HepG2 (cell line): ENCODE measurements around the gene OST4. TPM values are rescaled to one million over a fixed set of nuclear protein-coding genes. Genes with fewer than 3 reads are reported as not detected.

Experiments
- ATF4 ChIP-seq, 2 experiments: fragments of 450-650 bp in 1 of 2; sonication (generic) in 1 of 2; formaldehyde crosslinking; IDR thresholded peaks; 2 replicates each; pipeline versions ENCODE4 v1.5.0 to v1.8.0; 2020 to 2022; ENCODE audit warnings: mild to moderate bottlenecking in 1 of 2, missing genetic modification reagents in 1 of 2
- CC2D1A ChIP-seq: sonication (generic); formaldehyde crosslinking; IDR thresholded peaks from 2 replicates; pipeline ENCODE4 v1.8.1; 2023; ENCODE audit warnings: mild to moderate bottlenecking, missing genetic modification reagents
- DNMT1 ChIP-seq: sonication (generic); formaldehyde crosslinking; IDR thresholded peaks from 2 replicates; pipeline ENCODE4 v1.5.1; 2020; ENCODE audit warnings: mild to moderate bottlenecking, missing genetic modification reagents
- E2F5 ChIP-seq: sonication (generic); formaldehyde crosslinking; conservative IDR thresholded peaks from 2 replicates; pipeline ENCODE4 v1.4.0; 2020; ENCODE audit warnings: missing genetic modification reagents
- EED ChIP-seq: sonication (generic); formaldehyde crosslinking; IDR thresholded peaks from 2 replicates; pipeline ENCODE4 v1.5.0; 2020; ENCODE audit warnings: mild to moderate bottlenecking, missing genetic modification reagents
- ELF1 ChIP-seq: sonication (generic); formaldehyde crosslinking; IDR thresholded peaks from 2 replicates; pipeline ENCODE4 v1.4.0; 2020; ENCODE audit warnings: missing genetic modification reagents
- FOXK2 ChIP-seq: fragments of 450-650 bp; IDR thresholded peaks from 2 replicates; pipeline ENCODE4 v1.6.1; 2016
- HMGXB4 ChIP-seq, 2 experiments: sonication (generic) in 1 of 2; formaldehyde crosslinking in 1 of 2; IDR thresholded peaks; 2 replicates each; pipeline versions ENCODE4 v1.4.0 to v1.6.1; 2018 to 2020; ENCODE audit warnings: missing genetic modification reagents in 2 of 2, borderline replicate concordance in 1 of 2, low read depth in 1 of 2, mild to moderate bottlenecking in 1 of 2, missing biosample characterization in 1 of 2
- KDM2A ChIP-seq: sonication (generic); formaldehyde crosslinking; IDR thresholded peaks from 2 replicates; pipeline ENCODE4 v1.4.0; 2020; ENCODE audit warnings: low read depth, missing genetic modification reagents, borderline replicate concordance
- MZF1 ChIP-seq: sonication (generic); formaldehyde crosslinking; IDR thresholded peaks from 2 replicates; pipeline ENCODE4 v1.8.1; 2023; ENCODE audit warnings: mild to moderate bottlenecking, missing genetic modification reagents, borderline replicate concordance
- PHF5A ChIP-seq: IDR thresholded peaks from one replicate; pipeline ENCODE4 v1.6.1; 2018; ENCODE audit warnings: low read depth, missing genetic modification reagents; ENCODE audit not compliant: unreplicated experiment
- PLSCR1 ChIP-seq: sonication (generic); formaldehyde crosslinking; IDR thresholded peaks from 2 replicates; pipeline ENCODE4 v1.5.0; 2020; ENCODE audit warnings: missing genetic modification reagents, mild to moderate bottlenecking, borderline replicate concordance
- POGZ ChIP-seq: sonication (generic); formaldehyde crosslinking; IDR thresholded peaks from 2 replicates; pipeline ENCODE4 v1.4.0; 2020; ENCODE audit warnings: mild to moderate bottlenecking, missing genetic modification reagents
- SCMH1 ChIP-seq: sonication (generic); formaldehyde crosslinking; IDR thresholded peaks from 2 replicates; pipeline ENCODE4 v1.9.0; 2021; ENCODE audit warnings: missing genetic modification reagents, mild to moderate bottlenecking, borderline replicate concordance
- SOX5 ChIP-seq: IDR thresholded peaks from 2 replicates; pipeline ENCODE4 v1.6.1; 2016; ENCODE audit warnings: borderline replicate concordance
- SP140L ChIP-seq: sonication (generic); formaldehyde crosslinking; IDR thresholded peaks from 2 replicates; pipeline ENCODE4 v1.4.0; 2020; ENCODE audit warnings: missing genetic modification reagents, borderline replicate concordance
- TEAD3 ChIP-seq: optimal IDR thresholded peaks from 2 replicates; pipeline ENCODE3; 2016; ENCODE audit warnings: borderline replicate concordance
- ZBTB21 ChIP-seq: sonication (generic); formaldehyde crosslinking; IDR thresholded peaks from 2 replicates; pipeline ENCODE4 v1.4.0; 2020; ENCODE audit warnings: missing genetic modification reagents
- ZNF282 ChIP-seq: fragments of 450-650 bp; IDR thresholded peaks from 2 replicates; pipeline ENCODE4 v1.6.1; 2018; ENCODE audit not compliant: partially characterized antibody
- ZNF34 ChIP-seq: sonication (generic); formaldehyde crosslinking; IDR thresholded peaks from 2 replicates; pipeline ENCODE4 v1.4.0; 2020; ENCODE audit warnings: mild to moderate bottlenecking, missing genetic modification reagents, borderline replicate concordance
- ZNF530 ChIP-seq: sonication (generic); formaldehyde crosslinking; IDR thresholded peaks from 2 replicates; pipeline ENCODE4 v1.5.0; 2020; ENCODE audit warnings: low read depth, mild to moderate bottlenecking, missing genetic modification reagents
- ZNF775 ChIP-seq: sonication (generic); formaldehyde crosslinking; IDR thresholded peaks from 2 replicates; pipeline ENCODE4 v1.4.0; 2020; ENCODE audit warnings: missing genetic modification reagents, mild to moderate bottlenecking, moderate library complexity, borderline replicate concordance
- ZNF800 ChIP-seq: sonication (generic); formaldehyde crosslinking; IDR thresholded peaks from 2 replicates; pipeline ENCODE4 v1.4.0; 2020; ENCODE audit warnings: missing genetic modification reagents
- polyA plus RNA-seq, 8 experiments: library from polyadenylated mRNA; depleted of rRNA in 3 of 8; stranded (reverse) in 7 of 8; unstranded in 1 of 8; fragments of >200 nt; fragmentation: Illumina TruSeq in 4 of 8; extraction: Trizol in 4 of 8; gene quantifications; 2 replicates each; pipeline versions ENCODE4 v1.2.1 to v1.2.3, GENCODE V29; 2011 to 2016; ENCODE audit warnings: low read depth in 4 of 8, missing spikeins in 1 of 8, mixed read lengths in 1 of 8; ENCODE audit not compliant: insufficient read depth in 1 of 8
- total RNA-seq, 5 experiments: library from RNA; depleted of rRNA; stranded (reverse); fragments of >200 nt; fragmentation: Illumina TruSeq; extraction: Trizol; gene quantifications; 2 replicates each; pipeline ENCODE4 v1.2.3, GENCODE V29; 2016; ENCODE audit warnings: low read depth in 1 of 5

Gene OST4
- total and polyA plus RNA-seq, 2 of the 13 experiments (the other 11 are each of a cell fraction or from before 2014, with no cell fraction given): 498 to 584 TPM

- TF ChIP-seq ZNF800 (CRISPR knock-in tag): peak; percentile 96
- TF ChIP-seq ATF4 (CRISPR knock-in tag; IDR thresholded peaks at IDR 0.05): no peak; a peak in 1 of 4 replicates
- TF ChIP-seq KDM2A (CRISPR knock-in tag): peak; percentile 99
- no peak for TF ChIP-seq SOX5 (CRISPR knock-in tag)
- no peak for TF ChIP-seq ZNF34 (CRISPR knock-in tag)
- peak; percentile 9 for TF ChIP-seq POGZ (CRISPR knock-in tag)
- TF ChIP-seq ZNF775: no peak
- no peak for TF ChIP-seq ZNF282
- TF ChIP-seq PLSCR1 (CRISPR knock-in tag): no peak
- no peak for TF ChIP-seq SCMH1 (CRISPR knock-in tag)
- TF ChIP-seq E2F5 (CRISPR knock-in tag): no peak
- 0 out of 2 replicates have a peak, but pooled peaks have one; percentile 65 for TF ChIP-seq SP140L
- peak; percentile 66; the same call in 1 of the 2 replicates for TF ChIP-seq DNMT1 (CRISPR knock-in tag)
- no peak; the same call in 1 of the 2 replicates for TF ChIP-seq EED (CRISPR knock-in tag)
- no peak for TF ChIP-seq FOXK2
- TF ChIP-seq PHF5A (CRISPR knock-in tag): peak; percentile 58
- peak; percentile 99 to 100 for TF ChIP-seq HMGXB4 (CRISPR knock-in tag; IDR thresholded peaks at IDR 0.05; ENCODE audit: borderline replicate concordance in 1 of 2, low read depth in 1 of 2)
- TF ChIP-seq CC2D1A (CRISPR knock-in tag): peak; percentile 92
- peak; percentile 56 for TF ChIP-seq TEAD3
- TF ChIP-seq MZF1 (CRISPR knock-in tag): peak; percentile 17; the same call in 1 of the 2 replicates
- TF ChIP-seq ZNF530 (CRISPR knock-in tag): no peak
- no peak for TF ChIP-seq ELF1 (CRISPR knock-in tag)
- TF ChIP-seq ZBTB21: peak; percentile 14; the same call in 1 of the 2 replicates
Measured at GRCh38 chr2:27050281-27050995, 21.0 kb downstream of the OST4 start (continued).
